ENCODE measurements around the gene NFYA. TPM values are rescaled to one million over a fixed set of nuclear protein-coding genes. Genes with fewer than 3 reads are reported as not detected.

NFYA gene
- total and polyA plus RNA-seq, 9 of the 15 experiments (the other 6 are each of a cell fraction or from before 2014, with no cell fraction given), result 7.3 to 37.1 (median 21.8) TPM

- Histone ChIP-seq H3K36me3 (ENCODE audit: control insufficient read depth, insufficient read depth, low read length) (no peaks in the 10 kb centered on the region), H3K4me1 (replicated peaks in 1 of 2; ENCODE audit: control insufficient read depth in 2 of 2, insufficient read depth in 2 of 2, low read length in 2 of 2) (no peaks in the 10 kb centered on the region), H2AFZ (ENCODE audit: low read depth, low read length) (no peak overlapping the region), H3K9me3 (replicated peaks; ENCODE audit: control insufficient read depth, insufficient read depth, low read depth, low read length) (no peaks in the 10 kb centered on the region), H3K27ac (ENCODE audit: extremely low read depth, low read depth, low read length) (no peak overlapping the region), H3K79me2 (ENCODE audit: control insufficient read depth, insufficient read depth, low read length) (no peaks in the 10 kb centered on the region), H3K9me1 (ENCODE audit: control insufficient read depth, insufficient read depth, low read length) (no peaks in the 10 kb centered on the region), H3K27me3 (ENCODE audit: control insufficient read depth in 2 of 2, insufficient read depth in 2 of 2, low read length in 2 of 2) (peaks cover 0 to 11% of the 10 kb centered on the region in 2 experiments; a peak in 3 of 5 replicates), H3K9ac (ENCODE audit: insufficient read depth in 1 of 2, low read depth in 2 of 2, low read length in 2 of 2) (no peak overlapping the region), H3K4me2 (ENCODE audit: insufficient read depth, low read length) (no peak overlapping the region), H4K20me1 (replicated peaks; ENCODE audit: control insufficient read depth, insufficient read depth, low read length) (no peaks in the 10 kb centered on the region), H3K4me3 (no peak overlapping the region)
- ChIA-PET POLR2A (no interaction called here), CTCF (ENCODE audit: low intra/inter-chr PET ratio) (no interaction called here)
- in situ Hi-C loops (cut with MboI), result no loop called here
- intact Hi-C loops (cut with micrococcal nuclease), result no loop called here
- 0% methylated on average over 1 of the region's 1 CpG for WGBS (ENCODE audit: insufficient coverage, low coverage, missing lambda C conversion rate)
- DNase-seq (ENCODE audit: extremely low read depth in 1 of 4, low spot score in 3 of 4) (no peak), ATAC-seq (no peak), FAIRE-seq (no peak)
- no TSS peak for BruUV-seq (replicated peaks)
- no peak for TF ChIP-seq STAT6 (CRISPR knock-in tag; IDR thresholded peaks at IDR 0.05)
- TF ChIP-seq ZNF695 (CRISPR knock-in tag; IDR thresholded peaks at IDR 0.05), result no peak
- TF ChIP-seq SRSF3 (IDR thresholded peaks at IDR 0.05; ENCODE audit: insufficient read depth, low read length), result no peak
- no peak for TF ChIP-seq ZC3H11A (IDR thresholded peaks at IDR 0.05; ENCODE audit: low read depth, low read length)
- TF ChIP-seq RBM14 (IDR thresholded peaks at IDR 0.05; ENCODE audit: borderline replicate concordance, insufficient read depth, low read depth, low read length), result no peak
- TF ChIP-seq FOSL1 (tag; conservative IDR thresholded peaks at IDR 0.05), result no peak
- TF ChIP-seq, protein P1, sequence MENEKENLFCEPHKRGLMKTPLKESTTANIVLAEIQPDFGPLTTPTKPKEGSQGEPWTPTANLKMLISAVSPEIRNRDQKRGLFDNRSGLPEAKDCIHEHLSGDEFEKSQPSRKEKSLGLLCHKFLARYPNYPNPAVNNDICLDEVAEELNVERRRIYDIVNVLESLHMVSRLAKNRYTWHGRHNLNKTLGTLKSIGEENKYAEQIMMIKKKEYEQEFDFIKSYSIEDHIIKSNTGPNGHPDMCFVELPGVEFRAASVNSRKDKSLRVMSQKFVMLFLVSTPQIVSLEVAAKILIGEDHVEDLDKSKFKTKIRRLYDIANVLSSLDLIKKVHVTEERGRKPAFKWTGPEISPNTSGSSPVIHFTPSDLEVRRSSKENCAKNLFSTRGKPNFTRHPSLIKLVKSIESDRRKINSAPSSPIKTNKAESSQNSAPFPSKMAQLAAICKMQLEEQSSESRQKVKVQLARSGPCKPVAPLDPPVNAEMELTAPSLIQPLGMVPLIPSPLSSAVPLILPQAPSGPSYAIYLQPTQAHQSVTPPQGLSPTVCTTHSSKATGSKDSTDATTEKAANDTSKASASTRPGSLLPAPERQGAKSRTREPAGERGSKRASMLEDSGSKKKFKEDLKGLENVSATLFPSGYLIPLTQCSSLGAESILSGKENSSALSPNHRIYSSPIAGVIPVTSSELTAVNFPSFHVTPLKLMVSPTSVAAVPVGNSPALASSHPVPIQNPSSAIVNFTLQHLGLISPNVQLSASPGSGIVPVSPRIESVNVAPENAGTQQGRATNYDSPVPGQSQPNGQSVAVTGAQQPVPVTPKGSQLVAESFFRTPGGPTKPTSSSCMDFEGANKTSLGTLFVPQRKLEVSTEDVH (IDR thresholded peaks at IDR 0.05; ENCODE audit: low read depth, partially characterized antibody), result no peak
- TF ChIP-seq YBX1 (IDR thresholded peaks at IDR 0.05), result no peak
- TF ChIP-seq CEBPG (CRISPR knock-in tag; IDR thresholded peaks at IDR 0.05), result no peak
- no peak for TF ChIP-seq CEBPG (tag; conservative IDR thresholded peaks at IDR 0.05 in 1 of 2, IDR thresholded peaks at IDR 0.05 in 1 of 2)
- no peak for TF ChIP-seq OTX1 (CRISPR knock-in tag; IDR thresholded peaks at IDR 0.05)
- TF ChIP-seq CREB3L1 (IDR thresholded peaks at IDR 0.05; ENCODE audit: borderline replicate concordance, low read depth), result no peak
- TF ChIP-seq NCOA2 (IDR thresholded peaks at IDR 0.05; ENCODE audit: partially characterized antibody in 2 of 2), result no peak
- TF ChIP-seq ETS2 (tag; IDR thresholded peaks at IDR 0.05; ENCODE audit: borderline replicate concordance, poor library complexity, severe bottlenecking), result no peak
Observed at GRCh38 chr6:41122918-41123317, 50.1 kb downstream of the NFYA start.

All from K562 (cell line).